Ovary (tissue), 3 donors: Measurements from ENCODE around the gene FBN3.

ENCODE experiments used
- CTCF ChIP-seq, 3 donors: fragments of 450-650 bp in 2 of 3; fragments of 200-600 bp in 1 of 3; IDR thresholded peaks; one replicate each; pipeline versions ENCODE4 v1.5.1 to v1.8.0; 2016 to 2022; ENCODE audit warnings: antibody characterized with exemption in 3 of 3, mild to moderate bottlenecking in 1 of 3
- EP300 ChIP-seq: sonication (generic); formaldehyde crosslinking; IDR thresholded peaks from one replicate; pipeline ENCODE4 v1.6.1; 2017; ENCODE audit warnings: antibody characterized with exemption
- POLR2A ChIP-seq: fragments of 450-650 bp; IDR thresholded peaks from one replicate; pipeline ENCODE4 v1.6.1; 2017; ENCODE audit warnings: antibody characterized with exemption, mild to moderate bottlenecking, moderate library complexity
- donor health status: DM: no; HTN: no; CAD: no.

DNA sequence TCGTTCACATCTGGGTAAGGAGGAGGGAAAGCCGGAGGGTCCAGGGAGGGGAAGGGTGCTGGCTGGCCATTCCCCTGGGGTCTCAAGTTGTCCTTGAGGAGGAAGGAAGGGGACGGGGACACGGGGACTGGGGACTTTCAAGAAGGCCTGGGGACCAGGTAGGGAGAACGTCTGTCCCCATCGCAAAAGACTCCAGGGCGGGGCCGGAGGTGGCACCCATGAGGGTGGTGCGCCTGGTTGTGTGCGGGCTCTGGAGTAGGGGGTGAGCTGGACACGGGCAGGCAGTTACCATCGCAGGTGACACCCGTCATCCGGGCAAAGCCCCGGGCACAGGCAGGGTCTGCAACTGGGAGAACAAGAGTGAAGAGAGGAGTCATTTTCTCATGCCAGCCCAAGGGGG, 23.4 kb downstream of the FBN3 start:
- TF ChIP-seq CTCF (IDR thresholded peaks at IDR 0.05) (no peak), EP300 (no peak), POLR2A (no peak)
